A549 (cell line): ENCODE results near the gene FJX1.

Source experiments
- CBX8 ChIP-seq: fragments of 200-600 bp; sonication (generic); IDR thresholded peaks from 2 replicates; pipeline ENCODE4 v1.6.1; 2016
- CEBPB ChIP-seq, 2 experiments: fragments of >200 bp in 1 of 2; sonication (Bioruptor Twin) in 1 of 2; formaldehyde crosslinking in 1 of 2; IDR thresholded peaks; 2 replicates each; pipeline ENCODE4 v1.6.1; 2012 to 2016
- CHD2 ChIP-seq: fragments of 150-350 bp; IDR thresholded peaks from 2 replicates; pipeline ENCODE4 v1.6.1; 2014; ENCODE audit warnings: low read length; ENCODE audit not compliant: partially characterized antibody
- NFE2L2 ChIP-seq: fragments of 150-350 bp; conservative IDR thresholded peaks from 2 replicates; pipeline ENCODE4 v1.6.1; 2014; ENCODE audit warnings: low read length
- PHF8 ChIP-seq: fragments of 200-600 bp; sonication (generic); IDR thresholded peaks from 2 replicates; pipeline ENCODE4 v1.6.1; 2016; ENCODE audit warnings: low read depth, mild to moderate bottlenecking, antibody characterized with exemption, moderate library complexity, borderline replicate concordance
- POLR2A ChIP-seq: IDR thresholded peaks from 2 replicates; pipeline ENCODE4 v1.6.1; 2012; ENCODE audit warnings: mild to moderate bottlenecking, low read length
- RAD21 ChIP-seq, 2 experiments: fragments of >200 bp in 1 of 2; sonication (Bioruptor Twin) in 1 of 2; formaldehyde crosslinking in 1 of 2; IDR thresholded peaks in 1 of 2; conservative IDR thresholded peaks in 1 of 2; 2 replicates in 1 of 2; 3 replicates in 1 of 2; pipeline ENCODE4 v1.6.1; 2012 to 2018; ENCODE audit warnings: inconsistent platforms in 1 of 2
- RNF2 ChIP-seq: fragments of 200-600 bp; sonication (generic); IDR thresholded peaks from 2 replicates; pipeline ENCODE4 v1.6.1; 2016; ENCODE audit warnings: low read depth, mild to moderate bottlenecking, antibody characterized with exemption, moderate library complexity, borderline replicate concordance
- SMC3 ChIP-seq: fragments of >200 bp; sonication (Bioruptor Twin); formaldehyde crosslinking; IDR thresholded peaks from 3 replicates; pipeline ENCODE4 v1.6.1; 2018; ENCODE audit warnings: inconsistent platforms
- SREBF2 ChIP-seq: fragments of 450-650 bp; IDR thresholded peaks from 2 replicates; pipeline ENCODE4 v1.6.1; 2014; ENCODE audit warnings: mild to moderate bottlenecking, moderate library complexity
- TF ChIP-seq, protein P1 (sequence below): fragments of >200 bp; sonication (Bioruptor Twin); formaldehyde crosslinking; IDR thresholded peaks from 3 replicates; pipeline ENCODE4 v1.5.1; 2016
- TF ChIP-seq, protein P2 (sequence below): fragments of 200-600 bp; sonication (generic); IDR thresholded peaks from 2 replicates; pipeline ENCODE4 v1.6.1; 2016; ENCODE audit warnings: antibody characterized with exemption, mild to moderate bottlenecking, moderate library complexity
- TF ChIP-seq, protein P3 (sequence below): fragments of 450-650 bp; IDR thresholded peaks from 2 replicates; pipeline ENCODE4 v1.6.1; 2014; ENCODE audit warnings: antibody characterized with exemption
- TF ChIP-seq, protein P4 (sequence below): IDR thresholded peaks from 2 replicates; pipeline ENCODE4 v1.6.1; 2012

DNA sequence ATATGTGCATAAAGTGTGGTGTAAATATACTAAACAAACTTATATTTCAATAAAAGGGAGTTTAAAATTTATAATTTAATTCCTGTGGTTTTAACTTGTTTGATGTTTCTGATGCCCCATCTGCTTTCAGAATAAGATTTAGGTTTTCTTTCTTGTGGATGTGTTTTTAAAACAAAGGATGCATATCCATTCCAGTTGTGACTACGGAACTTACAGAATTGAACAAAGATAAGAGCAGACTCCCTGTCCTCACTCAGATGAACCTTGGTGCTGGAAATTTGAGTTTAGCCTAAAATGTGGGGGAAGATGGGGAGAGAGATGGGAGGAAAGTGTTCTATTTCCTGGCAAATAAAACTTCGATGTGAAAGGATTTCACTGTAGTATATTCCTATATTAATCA is 2.5 kb downstream of the FJX1 start:
- TF ChIP-seq RAD21 (conservative IDR thresholded peaks at IDR 0.05 in 1 of 2, IDR thresholded peaks at IDR 0.05 in 1 of 2) (no peak), SREBF2 (no peak), SMC3 (no peak), CEBPB (IDR thresholded peaks at IDR 0.05) (no peak), CHD2 (no peak), RNF2 (no peak), NFE2L2 (no peak), POLR2A (no peak), PHF8 (no peak), CBX8 (no peak)
- TF ChIP-seq, protein P1, sequence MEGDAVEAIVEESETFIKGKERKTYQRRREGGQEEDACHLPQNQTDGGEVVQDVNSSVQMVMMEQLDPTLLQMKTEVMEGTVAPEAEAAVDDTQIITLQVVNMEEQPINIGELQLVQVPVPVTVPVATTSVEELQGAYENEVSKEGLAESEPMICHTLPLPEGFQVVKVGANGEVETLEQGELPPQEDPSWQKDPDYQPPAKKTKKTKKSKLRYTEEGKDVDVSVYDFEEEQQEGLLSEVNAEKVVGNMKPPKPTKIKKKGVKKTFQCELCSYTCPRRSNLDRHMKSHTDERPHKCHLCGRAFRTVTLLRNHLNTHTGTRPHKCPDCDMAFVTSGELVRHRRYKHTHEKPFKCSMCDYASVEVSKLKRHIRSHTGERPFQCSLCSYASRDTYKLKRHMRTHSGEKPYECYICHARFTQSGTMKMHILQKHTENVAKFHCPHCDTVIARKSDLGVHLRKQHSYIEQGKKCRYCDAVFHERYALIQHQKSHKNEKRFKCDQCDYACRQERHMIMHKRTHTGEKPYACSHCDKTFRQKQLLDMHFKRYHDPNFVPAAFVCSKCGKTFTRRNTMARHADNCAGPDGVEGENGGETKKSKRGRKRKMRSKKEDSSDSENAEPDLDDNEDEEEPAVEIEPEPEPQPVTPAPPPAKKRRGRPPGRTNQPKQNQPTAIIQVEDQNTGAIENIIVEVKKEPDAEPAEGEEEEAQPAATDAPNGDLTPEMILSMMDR, result no peak
- TF ChIP-seq, protein P2, sequence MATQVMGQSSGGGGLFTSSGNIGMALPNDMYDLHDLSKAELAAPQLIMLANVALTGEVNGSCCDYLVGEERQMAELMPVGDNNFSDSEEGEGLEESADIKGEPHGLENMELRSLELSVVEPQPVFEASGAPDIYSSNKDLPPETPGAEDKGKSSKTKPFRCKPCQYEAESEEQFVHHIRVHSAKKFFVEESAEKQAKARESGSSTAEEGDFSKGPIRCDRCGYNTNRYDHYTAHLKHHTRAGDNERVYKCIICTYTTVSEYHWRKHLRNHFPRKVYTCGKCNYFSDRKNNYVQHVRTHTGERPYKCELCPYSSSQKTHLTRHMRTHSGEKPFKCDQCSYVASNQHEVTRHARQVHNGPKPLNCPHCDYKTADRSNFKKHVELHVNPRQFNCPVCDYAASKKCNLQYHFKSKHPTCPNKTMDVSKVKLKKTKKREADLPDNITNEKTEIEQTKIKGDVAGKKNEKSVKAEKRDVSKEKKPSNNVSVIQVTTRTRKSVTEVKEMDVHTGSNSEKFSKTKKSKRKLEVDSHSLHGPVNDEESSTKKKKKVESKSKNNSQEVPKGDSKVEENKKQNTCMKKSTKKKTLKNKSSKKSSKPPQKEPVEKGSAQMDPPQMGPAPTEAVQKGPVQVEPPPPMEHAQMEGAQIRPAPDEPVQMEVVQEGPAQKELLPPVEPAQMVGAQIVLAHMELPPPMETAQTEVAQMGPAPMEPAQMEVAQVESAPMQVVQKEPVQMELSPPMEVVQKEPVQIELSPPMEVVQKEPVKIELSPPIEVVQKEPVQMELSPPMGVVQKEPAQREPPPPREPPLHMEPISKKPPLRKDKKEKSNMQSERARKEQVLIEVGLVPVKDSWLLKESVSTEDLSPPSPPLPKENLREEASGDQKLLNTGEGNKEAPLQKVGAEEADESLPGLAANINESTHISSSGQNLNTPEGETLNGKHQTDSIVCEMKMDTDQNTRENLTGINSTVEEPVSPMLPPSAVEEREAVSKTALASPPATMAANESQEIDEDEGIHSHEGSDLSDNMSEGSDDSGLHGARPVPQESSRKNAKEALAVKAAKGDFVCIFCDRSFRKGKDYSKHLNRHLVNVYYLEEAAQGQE, result no peak
- TF ChIP-seq, protein P3, sequence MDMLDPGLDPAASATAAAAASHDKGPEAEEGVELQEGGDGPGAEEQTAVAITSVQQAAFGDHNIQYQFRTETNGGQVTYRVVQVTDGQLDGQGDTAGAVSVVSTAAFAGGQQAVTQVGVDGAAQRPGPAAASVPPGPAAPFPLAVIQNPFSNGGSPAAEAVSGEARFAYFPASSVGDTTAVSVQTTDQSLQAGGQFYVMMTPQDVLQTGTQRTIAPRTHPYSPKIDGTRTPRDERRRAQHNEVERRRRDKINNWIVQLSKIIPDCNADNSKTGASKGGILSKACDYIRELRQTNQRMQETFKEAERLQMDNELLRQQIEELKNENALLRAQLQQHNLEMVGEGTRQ, result no peak
- TF ChIP-seq, protein P4, sequence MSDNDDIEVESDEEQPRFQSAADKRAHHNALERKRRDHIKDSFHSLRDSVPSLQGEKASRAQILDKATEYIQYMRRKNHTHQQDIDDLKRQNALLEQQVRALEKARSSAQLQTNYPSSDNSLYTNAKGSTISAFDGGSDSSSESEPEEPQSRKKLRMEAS, result no peak
